ENCODE measurements around the gene GLB1L.

GRCh38 chr2:219216535-219216915, 28.7 kb downstream of the GLB1L start:
- TF ChIP-seq, protein P1, sequence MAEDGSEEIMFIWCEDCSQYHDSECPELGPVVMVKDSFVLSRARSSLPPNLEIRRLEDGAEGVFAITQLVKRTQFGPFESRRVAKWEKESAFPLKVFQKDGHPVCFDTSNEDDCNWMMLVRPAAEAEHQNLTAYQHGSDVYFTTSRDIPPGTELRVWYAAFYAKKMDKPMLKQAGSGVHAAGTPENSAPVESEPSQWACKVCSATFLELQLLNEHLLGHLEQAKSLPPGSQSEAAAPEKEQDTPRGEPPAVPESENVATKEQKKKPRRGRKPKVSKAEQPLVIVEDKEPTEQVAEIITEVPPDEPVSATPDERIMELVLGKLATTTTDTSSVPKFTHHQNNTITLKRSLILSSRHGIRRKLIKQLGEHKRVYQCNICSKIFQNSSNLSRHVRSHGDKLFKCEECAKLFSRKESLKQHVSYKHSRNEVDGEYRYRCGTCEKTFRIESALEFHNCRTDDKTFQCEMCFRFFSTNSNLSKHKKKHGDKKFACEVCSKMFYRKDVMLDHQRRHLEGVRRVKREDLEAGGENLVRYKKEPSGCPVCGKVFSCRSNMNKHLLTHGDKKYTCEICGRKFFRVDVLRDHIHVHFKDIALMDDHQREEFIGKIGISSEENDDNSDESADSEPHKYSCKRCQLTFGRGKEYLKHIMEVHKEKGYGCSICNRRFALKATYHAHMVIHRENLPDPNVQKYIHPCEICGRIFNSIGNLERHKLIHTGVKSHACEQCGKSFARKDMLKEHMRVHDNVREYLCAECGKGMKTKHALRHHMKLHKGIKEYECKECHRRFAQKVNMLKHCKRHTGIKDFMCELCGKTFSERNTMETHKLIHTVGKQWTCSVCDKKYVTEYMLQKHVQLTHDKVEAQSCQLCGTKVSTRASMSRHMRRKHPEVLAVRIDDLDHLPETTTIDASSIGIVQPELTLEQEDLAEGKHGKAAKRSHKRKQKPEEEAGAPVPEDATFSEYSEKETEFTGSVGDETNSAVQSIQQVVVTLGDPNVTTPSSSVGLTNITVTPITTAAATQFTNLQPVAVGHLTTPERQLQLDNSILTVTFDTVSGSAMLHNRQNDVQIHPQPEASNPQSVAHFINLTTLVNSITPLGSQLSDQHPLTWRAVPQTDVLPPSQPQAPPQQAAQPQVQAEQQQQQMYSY (CRISPR knock-in tag; IDR thresholded peaks at IDR 0.05): no peak
- TF ChIP-seq, protein P2, sequence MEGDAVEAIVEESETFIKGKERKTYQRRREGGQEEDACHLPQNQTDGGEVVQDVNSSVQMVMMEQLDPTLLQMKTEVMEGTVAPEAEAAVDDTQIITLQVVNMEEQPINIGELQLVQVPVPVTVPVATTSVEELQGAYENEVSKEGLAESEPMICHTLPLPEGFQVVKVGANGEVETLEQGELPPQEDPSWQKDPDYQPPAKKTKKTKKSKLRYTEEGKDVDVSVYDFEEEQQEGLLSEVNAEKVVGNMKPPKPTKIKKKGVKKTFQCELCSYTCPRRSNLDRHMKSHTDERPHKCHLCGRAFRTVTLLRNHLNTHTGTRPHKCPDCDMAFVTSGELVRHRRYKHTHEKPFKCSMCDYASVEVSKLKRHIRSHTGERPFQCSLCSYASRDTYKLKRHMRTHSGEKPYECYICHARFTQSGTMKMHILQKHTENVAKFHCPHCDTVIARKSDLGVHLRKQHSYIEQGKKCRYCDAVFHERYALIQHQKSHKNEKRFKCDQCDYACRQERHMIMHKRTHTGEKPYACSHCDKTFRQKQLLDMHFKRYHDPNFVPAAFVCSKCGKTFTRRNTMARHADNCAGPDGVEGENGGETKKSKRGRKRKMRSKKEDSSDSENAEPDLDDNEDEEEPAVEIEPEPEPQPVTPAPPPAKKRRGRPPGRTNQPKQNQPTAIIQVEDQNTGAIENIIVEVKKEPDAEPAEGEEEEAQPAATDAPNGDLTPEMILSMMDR (IDR thresholded peaks at IDR 0.05): no peak
- TF ChIP-seq FOXP4 (CRISPR knock-in tag; IDR thresholded peaks at IDR 0.05) (no peak), NFYB (CRISPR knock-in tag; conservative IDR thresholded peaks at IDR 0.05; ENCODE audit: low read depth) (no peak), ATF2 (CRISPR knock-in tag; IDR thresholded peaks at IDR 0.05; ENCODE audit: borderline replicate concordance, low read depth) (no peak), GABPB1 (CRISPR knock-in tag; IDR thresholded peaks at IDR 0.05) (no peak), TEAD1 (CRISPR knock-in tag; IDR thresholded peaks at IDR 0.05) (no peak), ERG (CRISPR knock-in tag; IDR thresholded peaks at IDR 0.05) (no peak), FOXK1 (CRISPR knock-in tag; IDR thresholded peaks at IDR 0.05) (no peak), CREB1 (CRISPR knock-in tag; IDR thresholded peaks at IDR 0.05) (no peak), USF2 (CRISPR knock-in tag; IDR thresholded peaks at IDR 0.05) (no peak)
- TF ChIP-seq, protein P3, sequence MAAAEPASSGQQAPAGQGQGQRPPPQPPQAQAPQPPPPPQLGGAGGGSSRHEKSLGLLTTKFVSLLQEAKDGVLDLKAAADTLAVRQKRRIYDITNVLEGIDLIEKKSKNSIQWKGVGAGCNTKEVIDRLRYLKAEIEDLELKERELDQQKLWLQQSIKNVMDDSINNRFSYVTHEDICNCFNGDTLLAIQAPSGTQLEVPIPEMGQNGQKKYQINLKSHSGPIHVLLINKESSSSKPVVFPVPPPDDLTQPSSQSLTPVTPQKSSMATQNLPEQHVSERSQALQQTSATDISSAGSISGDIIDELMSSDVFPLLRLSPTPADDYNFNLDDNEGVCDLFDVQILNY (CRISPR knock-in tag; IDR thresholded peaks at IDR 0.05): no peak

All from WTC11 (cell line).